GM18867 (cell line): ENCODE data around the gene LTO1.

Experiments used
- ATAC-seq: cut with Tn5 transposase; IDR thresholded peaks from one replicate; pipeline ENCODE4 v1.9.1; 2021; ENCODE audit warnings: mild to moderate bottlenecking, moderate library complexity; ENCODE audit not compliant: unreplicated experiment

The LTO1 gene

GRCh38 chr11:69647390-69647748, 27.8 kb downstream of the LTO1 start:
- ATAC-seq, result no peak

- no peak for ATAC-seq
Measured at GRCh38 chr11:69646493-69647389, 28.4 kb downstream of the LTO1 start.

GRCh38 chr11:69645801-69646492, 29.2 kb downstream of the LTO1 start:
- no peak for ATAC-seq

- ATAC-seq, result no peak
Measured at GRCh38 chr11:69644962-69645675, 30.0 kb downstream of the LTO1 start.

- ATAC-seq, result no peak
Measured at GRCh38 chr11:69644071-69644961, 30.8 kb downstream of the LTO1 start.

GRCh38 chr11:69643646-69644045, 31.5 kb downstream of the LTO1 start:
- no peak for ATAC-seq

- no peak for ATAC-seq
Measured at GRCh38 chr11:69642913-69643632, 32.1 kb downstream of the LTO1 start.

- no peak for ATAC-seq
Measured at GRCh38 chr11:69642549-69642912, 32.6 kb downstream of the LTO1 start.

GRCh38 chr11:69641681-69642548, 33.2 kb downstream of the LTO1 start:
- ATAC-seq, result no peak

GRCh38 chr11:69640995-69641581, 34.1 kb downstream of the LTO1 start, which contains the start of gene CCND1:
Gene CCND1, plus strand, starts transcription at chr11:69641156. Its CDS starts 158 bp downstream, at chr11:69641314.
- ATAC-seq, result no peak

- ATAC-seq, result no peak
Measured at GRCh38 chr11:69640260-69640994, 34.7 kb downstream of the LTO1 start.

GRCh38 chr11:69639831-69640230, 35.3 kb downstream of the LTO1 start:
- no peak for ATAC-seq

GRCh38 chr11:69638941-69639681, 36.0 kb downstream of the LTO1 start:
- no peak for ATAC-seq

GRCh38 chr11:69637941-69638871, 36.9 kb downstream of the LTO1 start:
- no peak for ATAC-seq

GRCh38 chr11:69637198-69637940, 37.8 kb downstream of the LTO1 start:
- no peak for ATAC-seq
